Measurements from ENCODE around the gene DIAPH2. TPM values are rescaled to one million over a fixed set of nuclear protein-coding genes. Genes with fewer than 3 reads are reported as not detected.

Gene DIAPH2
- total and polyA plus RNA-seq, 2 of the 13 experiments (the other 11 are each of a cell fraction or from before 2014, with no cell fraction given), result 2.1 to 8.5 TPM

DNA sequence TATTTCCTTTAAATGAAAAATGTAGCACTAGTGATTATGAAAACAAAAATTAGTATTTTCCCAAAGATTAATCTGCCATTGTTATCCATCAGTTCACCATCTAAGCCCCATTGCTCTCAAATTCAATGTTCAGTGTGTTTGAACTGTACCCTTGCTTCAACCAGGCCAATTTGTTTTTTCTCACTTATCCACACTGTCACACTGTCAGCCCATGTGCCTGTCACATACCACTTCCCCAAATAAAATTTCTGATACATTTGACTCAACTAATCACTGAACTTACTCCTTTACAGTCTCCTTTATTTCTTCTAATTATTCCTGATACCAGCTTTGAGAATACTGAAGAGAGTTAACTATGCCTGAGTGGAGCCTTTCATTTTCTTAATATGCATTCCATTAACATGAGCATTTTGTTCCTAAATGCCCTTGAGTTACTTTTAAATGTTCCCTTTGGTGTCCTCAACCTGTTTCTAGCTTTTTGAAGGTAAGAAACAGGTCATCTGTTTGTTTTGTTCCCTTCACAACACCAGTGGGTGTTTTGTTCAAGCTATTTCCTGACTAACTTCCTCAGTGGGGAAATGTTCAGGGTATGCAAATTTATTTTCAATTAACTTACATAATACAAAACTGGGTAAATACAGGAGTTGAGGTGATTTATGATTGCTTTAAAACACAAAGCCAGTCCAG, 316.2 kb downstream of the DIAPH2 start:
- no peak overlapping the region for H3K9ac ChIP-seq (ENCODE audit: insufficient read depth, low read depth, low read length)
- H3K79me2 ChIP-seq (ENCODE audit: insufficient read depth, low read length), result no peaks in the 10 kb centered on the region
- H4K20me1 ChIP-seq (ENCODE audit: insufficient read depth, low read length), result no peaks in the 10 kb centered on the region
- no peak overlapping the region for H3K4me3 ChIP-seq (replicated peaks in 1 of 3; ENCODE audit: insufficient read depth in 1 of 3, low read depth in 2 of 3, low read length in 3 of 3)
- H3K27me3 ChIP-seq (ENCODE audit: control insufficient read depth in 1 of 2, insufficient read depth in 2 of 2, low read length in 2 of 2), result no peaks in the 10 kb centered on the region
- no TSS peak for BruUV-seq (replicated peaks)
- ChIA-PET CTCF (ENCODE audit: low intra/inter-chr PET ratio, low total read pairs) (no interaction called here), POLR2A (no interaction called here)
- FAIRE-seq, result no peak
- intact Hi-C loops (cut with micrococcal nuclease; ENCODE audit: unreplicated experiment), result no loop called here
- no peak for DNase-seq (ENCODE audit: low spot score)
- H3K4me2 ChIP-seq (ENCODE audit: low read depth, low read length), result no peak overlapping the region
- no peak for ATAC-seq
- no peak for TF ChIP-seq ZNF430 (CRISPR knock-in tag; IDR thresholded peaks at IDR 0.05)
- H3K36me3 ChIP-seq (replicated peaks in 1 of 2; ENCODE audit: control insufficient read depth in 1 of 2, insufficient read depth in 2 of 2, low read length in 2 of 2), result no peaks in the 10 kb centered on the region
- H2AFZ ChIP-seq (ENCODE audit: low read length), result no peak overlapping the region
- 0 out of 2 replicates have a peak, but pooled peaks cover 12% of the 10 kb centered on the region for H3K4me1 ChIP-seq (ENCODE audit: insufficient read depth, low read length)
- no peaks in the 10 kb centered on the region for H3K9me3 ChIP-seq (ENCODE audit: low read length)
- in situ Hi-C loops (cut with HindIII; ENCODE audit: extremely low pct_ligation_motif_present, low pct_unique_long_range_greater_than_20kb), result no loop called here
- H3K27ac ChIP-seq (ENCODE audit: extremely low read length, insufficient read depth, low read length), result no peak overlapping the region

DNA sequence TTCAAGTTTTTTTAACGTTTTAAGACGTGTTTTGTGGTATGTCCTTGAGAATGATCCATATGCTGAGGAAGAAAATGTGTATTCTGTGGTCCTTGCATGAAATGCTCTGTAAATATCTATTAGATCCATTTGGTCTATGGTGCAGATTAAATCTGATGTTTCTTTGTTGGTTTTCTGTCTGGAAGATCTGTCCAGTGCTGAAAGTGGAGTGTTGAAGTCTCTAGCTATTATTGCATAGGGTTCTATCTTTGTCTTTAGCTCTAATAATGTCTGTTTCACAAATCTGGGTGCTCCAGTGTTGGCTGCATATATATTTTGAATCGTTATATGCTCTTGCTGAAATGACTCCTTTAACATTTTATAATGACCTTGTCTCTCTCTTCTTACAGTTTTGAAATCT, 321.5 kb downstream of the DIAPH2 start:
- FAIRE-seq (no peak), ATAC-seq (no peak), DNase-seq (ENCODE audit: low spot score) (no peak)
- H3K36me3 ChIP-seq (replicated peaks in 1 of 2; ENCODE audit: control insufficient read depth in 1 of 2, insufficient read depth in 2 of 2, low read length in 2 of 2), result no peaks in the 10 kb centered on the region
- H2AFZ ChIP-seq (ENCODE audit: low read length), result no peak overlapping the region
- ChIA-PET CTCF (ENCODE audit: low intra/inter-chr PET ratio, low total read pairs) (no interaction called here), POLR2A (no interaction called here)
- no peak overlapping the region for H3K27ac ChIP-seq (ENCODE audit: extremely low read length, insufficient read depth, low read length)
- no peaks in the 10 kb centered on the region for H3K4me1 ChIP-seq (ENCODE audit: insufficient read depth, low read length)
- in situ Hi-C loops (cut with HindIII; ENCODE audit: extremely low pct_ligation_motif_present, low pct_unique_long_range_greater_than_20kb) (no loop called here), intact Hi-C loops (cut with micrococcal nuclease; ENCODE audit: unreplicated experiment) (no loop called here)
- H3K79me2 ChIP-seq (ENCODE audit: insufficient read depth, low read length), result no peaks in the 10 kb centered on the region
- no peak overlapping the region for H3K9ac ChIP-seq (ENCODE audit: insufficient read depth, low read depth, low read length)
- no peaks in the 10 kb centered on the region for H4K20me1 ChIP-seq (ENCODE audit: insufficient read depth, low read length)
- H3K4me3 ChIP-seq (replicated peaks in 1 of 3; ENCODE audit: insufficient read depth in 1 of 3, low read depth in 2 of 3, low read length in 3 of 3), result no peak overlapping the region
- no peaks in the 10 kb centered on the region for H3K9me3 ChIP-seq (ENCODE audit: low read length)
- no peaks in the 10 kb centered on the region for H3K27me3 ChIP-seq (ENCODE audit: control insufficient read depth in 1 of 2, insufficient read depth in 2 of 2, low read length in 2 of 2)
- 79% methylated on average over 3 of the region's 3 CpGs for WGBS (ENCODE audit: low lambda C conversion rate)
- no TSS peak for BruUV-seq (replicated peaks)
- TF ChIP-seq ZNF124 (CRISPR knock-in tag; IDR thresholded peaks at IDR 0.05) (no peak), PLRG1 (conservative IDR thresholded peaks at IDR 0.05) (no peak), ZNF678 (CRISPR knock-in tag; IDR thresholded peaks at IDR 0.05) (no peak), TCF7 (IDR thresholded peaks at IDR 0.05; ENCODE audit: low read depth) (no peak)
- TF ChIP-seq, protein P1, sequence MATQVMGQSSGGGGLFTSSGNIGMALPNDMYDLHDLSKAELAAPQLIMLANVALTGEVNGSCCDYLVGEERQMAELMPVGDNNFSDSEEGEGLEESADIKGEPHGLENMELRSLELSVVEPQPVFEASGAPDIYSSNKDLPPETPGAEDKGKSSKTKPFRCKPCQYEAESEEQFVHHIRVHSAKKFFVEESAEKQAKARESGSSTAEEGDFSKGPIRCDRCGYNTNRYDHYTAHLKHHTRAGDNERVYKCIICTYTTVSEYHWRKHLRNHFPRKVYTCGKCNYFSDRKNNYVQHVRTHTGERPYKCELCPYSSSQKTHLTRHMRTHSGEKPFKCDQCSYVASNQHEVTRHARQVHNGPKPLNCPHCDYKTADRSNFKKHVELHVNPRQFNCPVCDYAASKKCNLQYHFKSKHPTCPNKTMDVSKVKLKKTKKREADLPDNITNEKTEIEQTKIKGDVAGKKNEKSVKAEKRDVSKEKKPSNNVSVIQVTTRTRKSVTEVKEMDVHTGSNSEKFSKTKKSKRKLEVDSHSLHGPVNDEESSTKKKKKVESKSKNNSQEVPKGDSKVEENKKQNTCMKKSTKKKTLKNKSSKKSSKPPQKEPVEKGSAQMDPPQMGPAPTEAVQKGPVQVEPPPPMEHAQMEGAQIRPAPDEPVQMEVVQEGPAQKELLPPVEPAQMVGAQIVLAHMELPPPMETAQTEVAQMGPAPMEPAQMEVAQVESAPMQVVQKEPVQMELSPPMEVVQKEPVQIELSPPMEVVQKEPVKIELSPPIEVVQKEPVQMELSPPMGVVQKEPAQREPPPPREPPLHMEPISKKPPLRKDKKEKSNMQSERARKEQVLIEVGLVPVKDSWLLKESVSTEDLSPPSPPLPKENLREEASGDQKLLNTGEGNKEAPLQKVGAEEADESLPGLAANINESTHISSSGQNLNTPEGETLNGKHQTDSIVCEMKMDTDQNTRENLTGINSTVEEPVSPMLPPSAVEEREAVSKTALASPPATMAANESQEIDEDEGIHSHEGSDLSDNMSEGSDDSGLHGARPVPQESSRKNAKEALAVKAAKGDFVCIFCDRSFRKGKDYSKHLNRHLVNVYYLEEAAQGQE (IDR thresholded peaks at IDR 0.05; ENCODE audit: borderline replicate concordance in 1 of 2, low read depth in 1 of 2, low read length in 2 of 2), result peak in 1 of 2 experiments; percentile 71; a peak in 2 of 4 replicates
- TF ChIP-seq, protein P2, sequence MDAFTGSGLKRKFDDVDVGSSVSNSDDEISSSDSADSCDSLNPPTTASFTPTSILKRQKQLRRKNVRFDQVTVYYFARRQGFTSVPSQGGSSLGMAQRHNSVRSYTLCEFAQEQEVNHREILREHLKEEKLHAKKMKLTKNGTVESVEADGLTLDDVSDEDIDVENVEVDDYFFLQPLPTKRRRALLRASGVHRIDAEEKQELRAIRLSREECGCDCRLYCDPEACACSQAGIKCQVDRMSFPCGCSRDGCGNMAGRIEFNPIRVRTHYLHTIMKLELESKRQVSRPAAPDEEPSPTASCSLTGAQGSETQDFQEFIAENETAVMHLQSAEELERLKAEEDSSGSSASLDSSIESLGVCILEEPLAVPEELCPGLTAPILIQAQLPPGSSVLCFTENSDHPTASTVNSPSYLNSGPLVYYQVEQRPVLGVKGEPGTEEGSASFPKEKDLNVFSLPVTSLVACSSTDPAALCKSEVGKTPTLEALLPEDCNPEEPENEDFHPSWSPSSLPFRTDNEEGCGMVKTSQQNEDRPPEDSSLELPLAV (CRISPR knock-in tag; conservative IDR thresholded peaks at IDR 0.05; ENCODE audit: low read depth), result no peak
- no peak overlapping the region for H3K4me2 ChIP-seq (ENCODE audit: low read depth, low read length)

Data from HepG2 (cell line).